ENCODE data around the gene TLK1. TPM values are rescaled to one million over a fixed set of nuclear protein-coding genes. Genes with fewer than 3 reads are reported as not detected.

Gene TLK1
- total and polyA plus RNA-seq, 9 of the 15 experiments (the other 6 are each of a cell fraction or from before 2014, with no cell fraction given): 20.2 to 101 (median 40.5) TPM

DNA sequence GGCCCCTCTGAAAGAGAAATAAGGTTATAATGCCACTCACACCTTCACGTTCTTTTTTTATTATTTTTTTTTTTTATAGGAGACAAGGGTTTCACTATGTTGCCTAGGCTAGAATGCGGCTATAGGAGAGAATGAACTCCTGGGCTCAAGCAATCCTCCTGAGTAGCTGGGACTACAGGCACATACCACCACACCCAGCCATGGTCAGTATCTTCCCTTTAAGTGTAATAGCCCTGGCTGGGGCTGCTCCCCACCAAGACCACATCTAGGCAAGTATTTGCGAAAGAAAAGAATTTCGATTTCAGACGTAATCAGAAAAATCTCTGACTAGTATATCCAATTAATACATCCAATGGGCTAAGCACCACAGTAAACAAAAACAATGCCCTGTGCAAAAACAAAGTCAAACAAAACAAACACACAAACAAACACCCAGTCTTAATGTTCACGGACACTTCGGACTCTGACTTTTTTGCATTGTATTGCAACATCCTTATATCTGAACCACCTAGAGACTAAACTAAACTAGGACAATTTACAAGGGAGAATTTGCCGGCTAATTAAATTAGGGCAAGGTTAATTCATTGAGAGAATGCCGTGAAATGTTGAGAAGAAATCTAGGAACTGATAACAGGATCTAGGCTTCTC lies 49.6 kb upstream of the TLK1 start:
- H3K4me2 ChIP-seq (ENCODE audit: insufficient read depth, low read length): peak overlapping the region; percentile 7; the same call in 1 of the 2 replicates
- in situ Hi-C loops (cut with MboI) (no loop called here), intact Hi-C loops (cut with micrococcal nuclease) (no loop called here)
- no peaks in the 10 kb centered on the region for H3K27me3 ChIP-seq (ENCODE audit: control insufficient read depth in 2 of 2, insufficient read depth in 2 of 2, low read length in 2 of 2)
- ChIA-PET POLR2A (interaction anchor here (0.8 kb wide), 1 partner anchor 25 kb away, joined by 3 read pairs; no protein-coding TSS in a partner anchor), CTCF (ENCODE audit: low intra/inter-chr PET ratio) (no interaction called here)
- ATAC-seq: peak; percentile 41; the same call in 2 of the 3 replicates
- H2AFZ ChIP-seq (ENCODE audit: low read depth, low read length): peak overlapping the region; percentile 81
- H3K36me3 ChIP-seq (ENCODE audit: control insufficient read depth, insufficient read depth, low read length): no peaks in the 10 kb centered on the region
- no TSS peak for BruUV-seq (replicated peaks)
- DNase-seq (ENCODE audit: extremely low read depth in 1 of 4, low spot score in 3 of 4): no peak
- no peaks in the 10 kb centered on the region for H4K20me1 ChIP-seq (replicated peaks; ENCODE audit: control insufficient read depth, insufficient read depth, low read length)
- no peaks in the 10 kb centered on the region for H3K9me3 ChIP-seq (replicated peaks; ENCODE audit: control insufficient read depth, insufficient read depth, low read depth, low read length)
- 56% methylated on average over 9 of the region's 9 CpGs for WGBS (ENCODE audit: insufficient coverage, low coverage, missing lambda C conversion rate)
- no peak overlapping the region for H3K27ac ChIP-seq (ENCODE audit: extremely low read depth, low read depth, low read length)
- no peaks in the 10 kb centered on the region for H3K9me1 ChIP-seq (ENCODE audit: control insufficient read depth, insufficient read depth, low read length)
- H3K9ac ChIP-seq (ENCODE audit: insufficient read depth in 1 of 2, low read depth in 2 of 2, low read length in 2 of 2): no peak overlapping the region
- no peak for FAIRE-seq
- no peaks in the 10 kb centered on the region for H3K79me2 ChIP-seq (ENCODE audit: control insufficient read depth, insufficient read depth, low read length)
- no peak overlapping the region for H3K4me3 ChIP-seq
- H3K4me1 ChIP-seq (replicated peaks in 1 of 2; ENCODE audit: control insufficient read depth in 2 of 2, insufficient read depth in 2 of 2, low read length in 2 of 2): peaks cover 6 to 30% of the 10 kb centered on the region in 2 experiments; a peak in 4 of 5 replicates
- TF ChIP-seq ZNF76 (CRISPR knock-in tag; IDR thresholded peaks at IDR 0.05; ENCODE audit: borderline replicate concordance) (no peak), SP2 (IDR thresholded peaks at IDR 0.05; ENCODE audit: extremely low read depth, low read depth, low read length, poor library complexity, severe bottlenecking) (no peak), ARNT (IDR thresholded peaks at IDR 0.05) (no peak), KLF13 (tag; IDR thresholded peaks at IDR 0.05; ENCODE audit: borderline replicate concordance, low read depth) (no peak), KDM2B (CRISPR knock-in tag; IDR thresholded peaks at IDR 0.05) (no peak), CBX2 (IDR thresholded peaks at IDR 0.05; ENCODE audit: insufficient read depth, low read length, poor library complexity, severe bottlenecking) (no peak), RBM34 (IDR thresholded peaks at IDR 0.05; ENCODE audit: borderline replicate concordance, insufficient read depth, low read length) (no peak), PTRF (tag; IDR thresholded peaks at IDR 0.05) (no peak), MED1 (CRISPR knock-in tag; IDR thresholded peaks at IDR 0.05; ENCODE audit: borderline replicate concordance) (no peak), CEBPB (tag; IDR thresholded peaks at IDR 0.05) (peak; percentile 73)
- TF ChIP-seq, protein P1, sequence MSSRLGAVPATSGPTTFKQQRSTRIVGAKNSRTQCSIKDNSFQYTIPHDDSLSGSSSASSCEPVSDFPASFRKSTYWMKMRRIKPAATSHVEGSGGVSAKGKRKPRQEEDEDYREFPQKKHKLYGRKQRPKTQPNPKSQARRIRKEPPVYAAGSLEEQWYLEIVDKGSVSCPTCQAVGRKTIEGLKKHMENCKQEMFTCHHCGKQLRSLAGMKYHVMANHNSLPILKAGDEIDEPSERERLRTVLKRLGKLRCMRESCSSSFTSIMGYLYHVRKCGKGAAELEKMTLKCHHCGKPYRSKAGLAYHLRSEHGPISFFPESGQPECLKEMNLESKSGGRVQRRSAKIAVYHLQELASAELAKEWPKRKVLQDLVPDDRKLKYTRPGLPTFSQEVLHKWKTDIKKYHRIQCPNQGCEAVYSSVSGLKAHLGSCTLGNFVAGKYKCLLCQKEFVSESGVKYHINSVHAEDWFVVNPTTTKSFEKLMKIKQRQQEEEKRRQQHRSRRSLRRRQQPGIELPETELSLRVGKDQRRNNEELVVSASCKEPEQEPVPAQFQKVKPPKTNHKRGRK (tag; IDR thresholded peaks at IDR 0.05): no peak
- TF ChIP-seq, protein P2, sequence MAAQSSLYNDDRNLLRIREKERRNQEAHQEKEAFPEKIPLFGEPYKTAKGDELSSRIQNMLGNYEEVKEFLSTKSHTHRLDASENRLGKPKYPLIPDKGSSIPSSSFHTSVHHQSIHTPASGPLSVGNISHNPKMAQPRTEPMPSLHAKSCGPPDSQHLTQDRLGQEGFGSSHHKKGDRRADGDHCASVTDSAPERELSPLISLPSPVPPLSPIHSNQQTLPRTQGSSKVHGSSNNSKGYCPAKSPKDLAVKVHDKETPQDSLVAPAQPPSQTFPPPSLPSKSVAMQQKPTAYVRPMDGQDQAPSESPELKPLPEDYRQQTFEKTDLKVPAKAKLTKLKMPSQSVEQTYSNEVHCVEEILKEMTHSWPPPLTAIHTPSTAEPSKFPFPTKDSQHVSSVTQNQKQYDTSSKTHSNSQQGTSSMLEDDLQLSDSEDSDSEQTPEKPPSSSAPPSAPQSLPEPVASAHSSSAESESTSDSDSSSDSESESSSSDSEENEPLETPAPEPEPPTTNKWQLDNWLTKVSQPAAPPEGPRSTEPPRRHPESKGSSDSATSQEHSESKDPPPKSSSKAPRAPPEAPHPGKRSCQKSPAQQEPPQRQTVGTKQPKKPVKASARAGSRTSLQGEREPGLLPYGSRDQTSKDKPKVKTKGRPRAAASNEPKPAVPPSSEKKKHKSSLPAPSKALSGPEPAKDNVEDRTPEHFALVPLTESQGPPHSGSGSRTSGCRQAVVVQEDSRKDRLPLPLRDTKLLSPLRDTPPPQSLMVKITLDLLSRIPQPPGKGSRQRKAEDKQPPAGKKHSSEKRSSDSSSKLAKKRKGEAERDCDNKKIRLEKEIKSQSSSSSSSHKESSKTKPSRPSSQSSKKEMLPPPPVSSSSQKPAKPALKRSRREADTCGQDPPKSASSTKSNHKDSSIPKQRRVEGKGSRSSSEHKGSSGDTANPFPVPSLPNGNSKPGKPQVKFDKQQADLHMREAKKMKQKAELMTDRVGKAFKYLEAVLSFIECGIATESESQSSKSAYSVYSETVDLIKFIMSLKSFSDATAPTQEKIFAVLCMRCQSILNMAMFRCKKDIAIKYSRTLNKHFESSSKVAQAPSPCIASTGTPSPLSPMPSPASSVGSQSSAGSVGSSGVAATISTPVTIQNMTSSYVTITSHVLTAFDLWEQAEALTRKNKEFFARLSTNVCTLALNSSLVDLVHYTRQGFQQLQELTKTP (IDR thresholded peaks at IDR 0.05; ENCODE audit: low read depth in 1 of 2, partially characterized antibody in 2 of 2): no peak
- TF ChIP-seq, protein P3, sequence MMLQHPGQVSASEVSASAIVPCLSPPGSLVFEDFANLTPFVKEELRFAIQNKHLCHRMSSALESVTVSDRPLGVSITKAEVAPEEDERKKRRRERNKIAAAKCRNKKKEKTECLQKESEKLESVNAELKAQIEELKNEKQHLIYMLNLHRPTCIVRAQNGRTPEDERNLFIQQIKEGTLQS (IDR thresholded peaks at IDR 0.05): peak; percentile 14; the same call in 1 of the 2 replicates
- TF ChIP-seq, protein P3 (CRISPR knock-in tag; conservative IDR thresholded peaks at IDR 0.05): no peak

Data from K562 (cell line).